GM19468 (cell line): Measurements from ENCODE around the gene PIP5K1C.
"Not testable (repeated sequence)": the region's sequence is repeated elsewhere in the genome, so short reads cannot be mapped to it uniquely, and the experiment has no call there.

Experiments
- ATAC-seq: cut with Tn5 transposase; IDR thresholded peaks from one replicate; pipeline ENCODE4 v1.9.1; 2021; ENCODE audit warnings: mild to moderate bottlenecking, moderate library complexity, moderate number of reproducible peaks; ENCODE audit not compliant: unreplicated experiment; ENCODE audit errors: extremely low read depth

The PIP5K1C gene

DNA sequence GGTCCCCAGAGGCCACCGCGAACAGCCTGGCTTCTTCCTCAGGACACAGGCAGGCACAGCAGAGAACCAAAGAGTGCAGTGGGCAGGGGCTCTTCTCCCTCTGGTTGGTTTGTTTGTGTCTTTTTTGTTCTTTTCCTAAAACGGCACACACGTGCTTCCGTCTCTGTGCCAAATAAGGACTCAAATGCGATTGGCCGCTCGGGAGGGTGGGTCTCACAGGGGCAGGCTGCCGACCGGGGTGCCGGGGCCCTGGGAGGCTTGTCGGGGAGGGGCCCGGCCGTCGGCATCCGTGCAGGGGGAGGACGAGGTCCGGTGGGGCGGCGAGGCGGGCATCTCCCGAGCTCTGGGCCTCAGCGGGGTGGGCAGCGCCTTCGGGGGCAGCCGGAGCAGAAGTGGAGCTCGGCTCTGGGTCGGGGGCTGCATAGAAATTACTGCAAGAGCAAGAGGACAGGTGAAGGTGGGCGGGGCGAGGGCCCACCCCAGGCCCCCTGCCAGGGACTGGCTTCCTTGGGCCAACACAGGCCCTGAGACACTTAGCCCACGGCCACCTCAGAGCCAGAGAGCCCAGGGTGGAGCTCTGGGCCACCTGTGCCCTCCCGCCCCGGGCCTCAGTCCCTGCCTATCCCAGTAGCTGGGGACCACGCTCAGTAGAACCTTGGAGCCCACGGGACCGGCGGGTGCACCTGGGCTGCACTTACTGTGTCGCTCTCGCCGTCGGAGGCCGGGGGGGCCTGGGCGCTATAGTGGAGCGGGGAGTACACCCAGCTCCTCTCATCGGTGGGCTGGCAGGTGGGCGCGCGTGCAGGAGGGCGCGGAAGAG is 67.3 kb downstream of the PIP5K1C start:
- no peak for ATAC-seq

DNA sequence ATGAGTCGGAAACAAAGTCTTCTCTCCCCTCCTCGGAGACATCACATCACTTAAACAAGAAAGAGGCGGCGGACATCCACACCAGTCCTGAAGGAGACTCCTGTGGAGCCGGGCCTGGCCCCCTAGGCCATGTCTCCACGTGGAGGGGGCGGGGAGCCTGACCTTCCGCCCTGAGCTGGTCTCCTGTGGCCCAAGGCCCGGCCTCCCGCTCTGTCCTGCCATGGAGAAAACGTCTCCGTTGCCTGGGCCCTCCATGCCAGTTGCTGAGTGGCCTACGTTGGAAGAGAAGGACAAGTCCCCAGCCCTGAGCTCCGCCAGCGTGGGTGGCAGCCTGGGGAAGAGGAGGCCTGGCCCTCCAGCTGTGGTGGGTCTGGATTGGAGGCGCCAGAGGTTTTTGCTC is 68.2 kb downstream of the PIP5K1C start:
- no peak for ATAC-seq

GRCh38 chr19:3631053-3631861 is 69.0 kb downstream of the PIP5K1C start:
- ATAC-seq: no peak

DNA sequence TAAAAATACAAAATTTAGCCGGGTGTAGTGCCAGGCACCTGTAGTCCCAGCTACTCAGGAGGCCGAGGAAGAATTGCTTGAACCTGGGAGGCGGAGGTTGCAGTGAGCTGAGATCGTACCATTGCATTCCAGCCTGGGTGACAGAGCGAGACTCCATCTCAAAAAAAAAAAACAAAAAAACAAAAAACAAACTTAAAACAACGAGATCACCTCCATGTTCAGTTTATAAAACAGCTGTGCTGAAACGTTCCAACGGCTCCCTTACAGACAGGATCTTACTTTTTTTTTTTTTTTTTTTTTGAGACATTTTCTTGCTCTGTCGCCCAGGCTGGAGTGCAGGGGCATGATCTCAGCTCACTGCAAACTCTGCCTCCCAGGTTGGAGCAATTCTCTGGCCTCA is 71.5 kb downstream of the PIP5K1C start:
- ATAC-seq: not testable (repeated sequence)

- no peak for ATAC-seq
Observed at GRCh38 chr19:3627351-3627723, 72.9 kb downstream of the PIP5K1C start.

- peak; percentile 70 for ATAC-seq
Observed at GRCh38 chr19:3626473-3627350, 73.6 kb downstream of the PIP5K1C start, which contains the start of gene CACTIN. TSS of gene CACTIN (minus strand) at chr19:3626790. CDS start at chr19:3626762, 28 bp downstream.

DNA sequence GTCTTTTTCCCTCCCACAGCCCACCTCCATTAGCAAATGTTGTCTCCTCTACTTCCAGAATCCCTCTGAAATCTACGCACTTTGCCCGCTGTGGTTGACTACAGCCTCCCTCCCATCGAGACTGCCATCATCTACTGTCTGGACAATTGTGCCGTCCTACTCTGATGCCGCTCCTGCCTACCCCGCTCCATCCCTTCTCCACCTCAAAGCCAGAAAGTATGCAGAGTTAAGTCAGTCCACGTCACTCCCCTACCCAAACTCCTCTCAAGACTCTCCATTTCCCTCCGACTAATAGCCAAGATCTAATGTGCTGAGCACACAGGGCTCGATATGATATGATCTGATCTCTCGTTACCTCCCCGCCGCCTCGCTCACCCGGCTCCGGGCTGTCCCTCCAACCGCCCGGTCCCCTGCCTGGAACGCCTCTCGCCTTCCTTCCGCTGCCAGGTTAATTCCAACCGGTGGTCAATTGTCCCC is 74.2 kb downstream of the PIP5K1C start:
- no peak for ATAC-seq

- ATAC-seq: no peak
Observed at GRCh38 chr19:3623716-3624115, 76.6 kb downstream of the PIP5K1C start.

DNA sequence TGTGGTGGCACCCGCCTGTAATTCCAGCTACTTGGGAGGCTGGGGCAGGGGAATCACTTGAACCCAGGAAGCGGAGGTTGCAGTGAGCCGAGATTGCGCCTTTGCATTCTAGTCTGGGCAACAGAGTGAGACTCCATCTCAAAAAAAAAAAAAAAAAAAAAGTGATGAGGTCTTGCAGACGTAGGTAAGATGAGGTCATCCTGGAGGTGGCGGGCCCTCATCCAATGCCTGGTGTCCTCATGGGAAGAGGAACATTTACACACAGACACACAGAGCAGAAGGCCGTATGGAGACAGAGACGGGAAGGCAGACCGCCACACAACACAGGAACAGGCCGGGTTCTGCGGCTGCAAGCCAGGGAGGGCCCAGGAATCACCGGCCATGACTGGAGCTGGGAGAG is 78.0 kb downstream of the PIP5K1C start:
- no peak for ATAC-seq

DNA sequence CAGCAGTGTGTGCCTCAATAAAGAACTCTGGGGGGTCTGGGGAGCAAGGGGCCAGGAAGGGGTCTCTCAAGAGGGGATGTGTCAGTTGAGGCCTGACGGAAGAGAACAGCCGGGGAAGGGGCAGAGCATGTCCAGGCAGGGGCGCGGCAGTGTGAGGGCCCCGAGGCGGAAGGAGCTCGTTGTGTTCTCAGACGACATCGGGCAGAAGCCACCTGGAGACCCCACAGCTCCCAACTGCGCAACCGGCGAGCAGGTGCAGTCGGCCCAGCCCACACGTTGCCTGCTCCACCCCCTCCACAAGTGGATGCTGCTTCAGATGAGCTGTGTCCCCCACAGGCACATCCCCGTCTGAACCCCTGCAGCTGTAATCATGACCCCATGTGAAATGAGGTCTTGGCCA is 78.6 kb downstream of the PIP5K1C start:
- no peak for ATAC-seq

GRCh38 chr19:3620817-3621547 is 79.3 kb downstream of the PIP5K1C start:
- no peak for ATAC-seq

DNA sequence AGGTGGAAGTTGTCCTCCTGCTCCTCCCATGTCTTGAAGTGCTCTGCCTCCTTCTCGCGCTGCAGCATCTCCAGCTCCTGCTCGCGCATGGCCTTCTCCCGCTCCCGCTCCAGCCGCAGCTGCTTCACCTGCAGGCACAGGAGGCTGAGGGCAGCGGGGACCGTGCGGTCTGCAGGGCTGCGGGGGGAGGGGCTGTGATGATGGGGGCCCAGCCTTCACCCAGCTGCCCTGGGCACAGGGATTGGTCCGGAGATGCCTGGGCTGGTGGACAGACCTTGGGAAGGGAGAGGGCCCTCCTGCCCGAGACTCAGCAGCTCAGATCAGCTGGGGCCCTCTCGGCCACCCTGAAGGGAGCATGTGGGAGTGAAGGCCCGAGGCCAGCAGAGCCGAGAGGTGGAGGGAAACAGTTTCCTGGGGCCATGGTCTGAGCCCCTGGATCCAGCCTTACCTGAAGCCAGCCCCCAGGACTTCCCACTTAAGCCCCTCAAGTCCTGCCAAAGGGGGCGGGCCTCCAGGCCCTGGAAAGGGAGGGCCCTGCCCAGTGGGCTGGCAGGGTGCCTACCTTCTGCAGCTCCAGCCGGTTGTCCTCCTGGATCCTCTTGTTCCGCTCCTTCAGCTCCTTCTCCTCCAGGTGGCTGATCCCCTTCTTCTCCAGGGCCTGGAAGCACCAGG is 80.0 kb downstream of the PIP5K1C start:
- no peak for ATAC-seq

- no peak for ATAC-seq
Observed at GRCh38 chr19:3619631-3620012, 80.6 kb downstream of the PIP5K1C start.

DNA sequence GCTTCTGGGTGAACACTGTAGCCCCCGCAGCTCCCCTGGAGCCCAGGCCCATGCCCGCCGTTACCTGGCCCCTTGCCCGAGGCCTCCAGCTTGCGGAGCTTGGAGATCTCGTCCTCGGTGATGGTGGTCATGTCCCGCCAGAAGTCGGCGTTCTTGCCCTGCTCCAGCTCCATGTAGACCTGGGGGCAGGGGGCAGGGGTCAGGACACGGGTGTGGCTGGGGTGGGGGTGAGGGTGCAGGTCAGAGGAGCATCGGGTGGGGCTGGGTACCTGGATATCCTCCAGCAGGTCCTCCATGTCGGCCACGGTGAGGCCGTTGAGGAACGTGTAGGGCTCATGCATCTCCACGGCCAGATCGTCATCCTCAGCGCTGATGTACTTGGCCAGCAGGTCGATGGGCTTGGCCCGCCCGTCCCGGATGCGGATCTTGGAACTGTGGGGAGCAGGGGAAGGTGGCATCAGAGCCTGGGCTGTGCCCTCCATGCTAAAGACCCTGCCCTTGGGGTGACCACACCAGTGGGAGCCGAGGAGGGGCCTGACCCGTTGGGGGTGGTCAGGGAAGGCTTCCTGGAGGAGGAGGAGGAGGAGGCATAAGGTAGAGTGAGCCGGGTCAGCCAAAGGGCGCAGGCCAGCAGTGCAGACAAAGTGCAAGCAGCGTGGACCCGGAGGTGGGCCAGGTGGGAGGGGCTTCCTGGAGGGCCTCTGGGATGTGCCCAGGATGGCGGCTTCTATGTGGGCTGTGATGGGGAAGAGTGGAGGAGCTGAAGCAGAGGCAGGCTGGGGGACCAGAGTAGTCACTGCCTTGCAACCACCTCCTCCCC is 81.2 kb downstream of the PIP5K1C start:
- ATAC-seq: no peak

DNA sequence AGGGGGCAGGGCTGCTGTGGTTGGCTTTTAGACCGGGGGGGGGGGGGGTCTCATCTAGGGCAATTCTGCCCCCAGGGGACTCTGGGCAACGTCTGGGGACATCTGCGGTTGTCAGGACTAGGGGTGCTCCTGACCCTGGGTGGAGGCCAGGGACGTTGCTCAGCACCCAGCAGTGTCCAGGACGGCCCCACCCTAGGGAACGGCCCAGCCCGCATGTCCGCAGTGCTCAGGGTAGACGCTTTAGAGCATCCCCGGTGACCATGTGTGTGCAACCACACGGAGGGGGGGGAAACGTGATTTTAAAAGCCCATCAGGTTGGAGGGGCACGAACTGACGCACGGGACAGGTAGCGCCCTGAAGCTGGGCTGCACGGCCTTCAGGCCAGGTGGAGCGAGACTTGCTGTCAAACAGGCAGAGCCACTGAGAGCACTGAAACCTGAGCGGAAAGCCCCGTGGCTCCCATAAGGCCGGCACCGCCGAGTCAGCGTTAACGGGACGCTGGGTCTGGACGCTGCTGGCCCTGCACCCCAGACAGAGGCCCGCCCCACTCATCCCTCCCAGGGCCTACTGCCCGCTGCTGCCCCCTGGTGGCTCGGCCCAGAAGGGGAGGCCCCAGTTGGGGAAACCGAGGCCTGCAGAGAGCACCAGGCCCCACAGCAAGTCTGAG is 82.0 kb downstream of the PIP5K1C start:
- ATAC-seq: peak; percentile 5

DNA sequence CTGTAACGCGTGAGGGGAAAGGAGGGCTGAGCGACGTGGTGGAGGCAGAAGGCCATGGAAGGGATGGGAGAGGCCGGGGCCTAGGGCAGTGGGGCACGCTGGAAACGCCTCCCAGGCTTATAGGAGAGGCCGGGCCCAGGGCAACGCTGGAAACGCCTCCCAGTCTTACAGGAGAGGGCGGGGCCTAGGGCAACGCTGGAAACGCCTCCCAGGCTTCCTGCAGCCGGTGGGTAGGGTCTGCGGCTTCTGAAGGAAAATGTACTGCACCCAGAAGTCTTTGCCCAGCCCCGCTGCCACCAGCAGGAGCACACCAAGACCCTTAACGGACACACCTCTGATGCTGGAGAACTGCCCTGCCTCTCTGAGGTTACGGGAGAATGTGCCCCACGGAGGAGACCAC is 82.8 kb downstream of the PIP5K1C start:
- no peak for ATAC-seq

DNA sequence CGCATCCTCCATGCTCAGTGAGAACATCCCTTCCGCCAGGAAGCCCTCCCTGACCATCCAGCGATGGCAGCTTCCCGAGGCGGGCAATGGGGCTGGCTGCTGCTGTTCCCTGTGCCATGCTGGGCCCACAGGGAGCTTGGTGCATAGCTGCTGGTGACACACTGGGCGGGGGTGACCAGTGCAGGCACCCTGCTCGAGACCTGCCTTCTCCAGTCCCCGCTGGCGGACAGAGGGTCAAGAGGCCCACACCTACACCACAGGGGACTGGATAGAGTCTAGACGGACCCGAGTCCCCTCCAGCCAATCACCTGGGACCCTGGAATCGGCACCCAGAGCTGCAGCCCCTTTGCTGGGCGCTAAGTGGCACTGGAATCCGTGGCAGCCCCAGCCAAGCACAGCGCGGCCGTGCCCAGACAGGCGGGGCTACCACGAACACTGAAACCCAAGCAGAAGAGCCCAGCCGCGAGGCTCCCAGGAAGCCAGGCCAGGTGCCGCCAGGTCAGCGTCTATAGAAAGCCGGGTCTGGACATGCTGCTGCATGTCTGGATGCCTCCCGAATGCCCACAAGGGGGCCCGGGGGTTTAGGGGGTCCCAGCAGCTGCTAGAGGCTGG is 84.6 kb downstream of the PIP5K1C start:
- no peak for ATAC-seq
